ENCODE measurements around the gene CAPN9.

The CAPN9 gene

GRCh38 chr1:230707732-230708630 is 39.2 kb upstream of the CAPN9 start:
- H3K27me3 ChIP-seq (ENCODE audit: insufficient read depth, low read length, poor library complexity), result no peaks in the 10 kb centered on the region
- H4K20me1 ChIP-seq (ENCODE audit: insufficient read depth, low read length), result no peaks in the 10 kb centered on the region
- TF ChIP-seq EZH2 (IDR thresholded peaks at IDR 0.05; ENCODE audit: borderline replicate concordance, low read depth, low read length, severe bottlenecking) (no peak), CTCF (IDR thresholded peaks at IDR 0.05; ENCODE audit: borderline replicate concordance, extremely low read depth, low read length, poor library complexity, severe bottlenecking) (no peak)
- H2AFZ ChIP-seq (ENCODE audit: low read depth, low read length), result no peak overlapping the region
- no peaks in the 10 kb centered on the region for H3K79me2 ChIP-seq (ENCODE audit: insufficient read depth, low read length)
- no peak overlapping the region for H3K4me2 ChIP-seq (ENCODE audit: insufficient read depth, low read length)
- H3K4me3 ChIP-seq (ENCODE audit: low read depth in 1 of 2, low read length in 2 of 2), result no peak overlapping the region
- H3K36me3 ChIP-seq (ENCODE audit: insufficient read depth, low read length), result no peaks in the 10 kb centered on the region
- H3K27ac ChIP-seq (ENCODE audit: low read length), result no peak overlapping the region
- no peak overlapping the region for H3K9ac ChIP-seq (ENCODE audit: low read depth, low read length)
- no peaks in the 10 kb centered on the region for H3K9me3 ChIP-seq (ENCODE audit: insufficient read depth, low read length, severe bottlenecking)
- no peak for ATAC-seq (ENCODE audit: insufficient read depth, low read depth)
- no peaks in the 10 kb centered on the region for H3K4me1 ChIP-seq (ENCODE audit: insufficient read depth, low read length)
- no peak for DNase-seq

- Histone ChIP-seq H4K20me1 (ENCODE audit: insufficient read depth, low read length) (no peaks in the 10 kb centered on the region), H3K27ac (ENCODE audit: low read length) (no peak overlapping the region), H3K36me3 (ENCODE audit: insufficient read depth, low read length) (no peaks in the 10 kb centered on the region), H3K4me2 (ENCODE audit: insufficient read depth, low read length) (no peak overlapping the region), H2AFZ (ENCODE audit: low read depth, low read length) (no peak overlapping the region), H3K9ac (ENCODE audit: low read depth, low read length) (no peak overlapping the region), H3K4me1 (ENCODE audit: insufficient read depth, low read length) (no peaks in the 10 kb centered on the region), H3K27me3 (ENCODE audit: insufficient read depth, low read length, poor library complexity) (no peaks in the 10 kb centered on the region), H3K9me3 (ENCODE audit: insufficient read depth, low read length, severe bottlenecking) (no peaks in the 10 kb centered on the region), H3K79me2 (ENCODE audit: insufficient read depth, low read length) (no peaks in the 10 kb centered on the region), H3K4me3 (ENCODE audit: low read depth in 1 of 2, low read length in 2 of 2) (no peak overlapping the region)
- no peak for DNase-seq
- no peak for ATAC-seq (ENCODE audit: insufficient read depth, low read depth)
- TF ChIP-seq CTCF (IDR thresholded peaks at IDR 0.05; ENCODE audit: borderline replicate concordance, extremely low read depth, low read length, poor library complexity, severe bottlenecking) (no peak), EZH2 (IDR thresholded peaks at IDR 0.05; ENCODE audit: borderline replicate concordance, low read depth, low read length, severe bottlenecking) (no peak)
Measured at GRCh38 chr1:230708631-230709580, 38.3 kb upstream of the CAPN9 start.

GRCh38 chr1:230709619-230710542 is 37.3 kb upstream of the CAPN9 start:
- no peak overlapping the region for H3K9ac ChIP-seq (ENCODE audit: low read depth, low read length)
- no peak overlapping the region for H3K4me2 ChIP-seq (ENCODE audit: insufficient read depth, low read length)
- DNase-seq (no peak), ATAC-seq (ENCODE audit: insufficient read depth, low read depth) (no peak)
- no peak overlapping the region for H2AFZ ChIP-seq (ENCODE audit: low read depth, low read length)
- H3K27me3 ChIP-seq (ENCODE audit: insufficient read depth, low read length, poor library complexity), result no peaks in the 10 kb centered on the region
- H3K79me2 ChIP-seq (ENCODE audit: insufficient read depth, low read length), result no peaks in the 10 kb centered on the region
- no peak overlapping the region for H3K27ac ChIP-seq (ENCODE audit: low read length)
- no peaks in the 10 kb centered on the region for H3K4me1 ChIP-seq (ENCODE audit: insufficient read depth, low read length)
- H3K36me3 ChIP-seq (ENCODE audit: insufficient read depth, low read length), result no peaks in the 10 kb centered on the region
- H4K20me1 ChIP-seq (ENCODE audit: insufficient read depth, low read length), result no peaks in the 10 kb centered on the region
- TF ChIP-seq EZH2 (IDR thresholded peaks at IDR 0.05; ENCODE audit: borderline replicate concordance, low read depth, low read length, severe bottlenecking) (no peak), CTCF (IDR thresholded peaks at IDR 0.05; ENCODE audit: borderline replicate concordance, extremely low read depth, low read length, poor library complexity, severe bottlenecking) (no peak)
- H3K4me3 ChIP-seq (ENCODE audit: low read depth in 1 of 2, low read length in 2 of 2), result no peak overlapping the region
- H3K9me3 ChIP-seq (ENCODE audit: insufficient read depth, low read length, severe bottlenecking), result no peaks in the 10 kb centered on the region

Measured in DND-41 (cell line).